NT2/D1 (cell line): ENCODE data around the gene FER.

Experiments used
- DNase-seq: peaks from one replicate; pipeline ENCODE4 v3.0.0-alpha.2; 2011; ENCODE audit warnings: low read depth, low spot score
- H3K27me3 ChIP-seq: 2 replicates; pipeline ENCODE4 v1.6.0; 2011; ENCODE audit warnings: mild to moderate bottlenecking; ENCODE audit not compliant: insufficient read length, insufficient read depth
- H3K36me3 ChIP-seq: 2 replicates; pipeline ENCODE4 v1.6.1; 2011; ENCODE audit warnings: mild to moderate bottlenecking, low read length, mixed read lengths; ENCODE audit not compliant: insufficient read depth, insufficient read length
- H3K4me1 ChIP-seq: 2 replicates; pipeline ENCODE4 v1.5.1; 2011; ENCODE audit not compliant: insufficient read depth, insufficient read length
- H3K4me3 ChIP-seq: 2 replicates; pipeline ENCODE4 v1.5.1; 2011; ENCODE audit warnings: low read depth; ENCODE audit not compliant: insufficient read length
- H3K9ac ChIP-seq: 2 replicates; pipeline ENCODE4 v1.6.0; 2011; ENCODE audit warnings: low read depth; ENCODE audit not compliant: insufficient read length
- H3K9me3 ChIP-seq: 2 replicates; pipeline ENCODE4 v1.5.1; 2011; ENCODE audit warnings: mild to moderate bottlenecking, low read length; ENCODE audit not compliant: insufficient read depth
- SUZ12 ChIP-seq: IDR thresholded peaks from 2 replicates; pipeline ENCODE4 v1.6.1; 2011; ENCODE audit not compliant: insufficient read length, insufficient read depth; ENCODE audit errors: extremely low read depth
- YY1 ChIP-seq: IDR thresholded peaks from 2 replicates; pipeline ENCODE4 v1.6.1; 2011; ENCODE audit not compliant: insufficient read length, insufficient read depth
- ZNF274 ChIP-seq: IDR thresholded peaks from 2 replicates; pipeline ENCODE4 v1.6.1; 2011; ENCODE audit warnings: mild to moderate bottlenecking, low read depth, low read length

Gene FER

GRCh38 chr5:108747111-108747773, 455 bp upstream of the FER start:
- TF ChIP-seq ZNF274: no peak
- no peak for TF ChIP-seq YY1

DNA sequence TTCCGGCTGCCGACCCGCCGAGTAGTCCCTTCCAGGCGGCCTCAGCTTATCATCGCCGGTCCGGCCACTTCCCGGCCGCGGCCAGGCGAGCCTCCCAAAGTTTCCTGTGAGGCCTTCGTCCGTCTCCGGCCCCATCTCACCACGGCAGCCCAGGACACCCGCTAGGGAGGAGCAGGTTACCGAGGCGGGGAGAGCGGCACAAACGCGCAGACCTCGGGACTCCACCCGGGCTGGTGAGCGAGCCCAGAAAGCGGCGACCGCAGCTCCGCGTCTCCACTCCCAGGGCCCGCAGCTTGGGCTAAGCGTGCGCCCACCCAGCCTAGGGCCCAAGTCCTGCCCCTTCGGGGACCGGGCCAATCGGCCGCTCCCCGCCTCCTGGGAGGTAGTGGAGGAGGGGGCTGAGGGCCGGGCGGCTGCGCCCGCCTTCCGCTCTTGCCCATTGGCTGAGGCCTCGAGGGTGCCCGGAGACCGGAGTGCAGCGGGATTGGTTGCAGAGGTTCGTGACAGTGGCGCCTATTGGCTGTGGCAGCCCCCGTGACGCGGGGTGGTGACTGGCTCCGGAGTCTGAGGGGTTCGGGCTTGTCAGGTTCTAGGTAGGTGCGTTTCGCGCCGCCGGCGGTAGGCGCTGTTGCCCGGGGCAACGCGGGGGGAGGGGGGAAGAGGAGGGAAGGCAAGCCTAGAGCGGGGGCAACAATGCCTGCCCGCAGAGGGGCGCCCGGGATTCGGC, 867 bp downstream of the FER start:
- H3K36me3 ChIP-seq: no peaks in the 10 kb centered on the region
- no peaks in the 10 kb centered on the region for H3K27me3 ChIP-seq
- peak; percentile 96 for DNase-seq
- TF ChIP-seq SUZ12: no peak
- no peak for TF ChIP-seq YY1
- no peak for TF ChIP-seq ZNF274
- H3K4me1 ChIP-seq: peaks cover 1% of the 10 kb centered on the region
- H3K9me3 ChIP-seq: no peaks in the 10 kb centered on the region
- peak overlapping the region; percentile 90 for H3K9ac ChIP-seq
- peak overlapping the region; percentile 84 for H3K4me3 ChIP-seq

More at GRCh38 chr5:108747111-108747773, 455 bp upstream of the FER start:
- H3K4me1 ChIP-seq: peaks cover 1% of the 10 kb centered on the region
- H3K36me3 ChIP-seq: no peaks in the 10 kb centered on the region
- H3K9ac ChIP-seq: peak overlapping the region; percentile 90
- no peaks in the 10 kb centered on the region for H3K27me3 ChIP-seq
- peak overlapping the region; percentile 84 for H3K4me3 ChIP-seq
- DNase-seq: no peak
- H3K9me3 ChIP-seq: no peaks in the 10 kb centered on the region

GRCh38 chr5:108749128-108749861, 1.6 kb downstream of the FER start:
- no peak for DNase-seq
- no peak for TF ChIP-seq ZNF274
- TF ChIP-seq SUZ12: no peak
- no peak for TF ChIP-seq YY1
- H3K4me3 ChIP-seq: peak overlapping the region; percentile 61
- H3K9me3 ChIP-seq: no peaks in the 10 kb centered on the region
- no peaks in the 10 kb centered on the region for H3K36me3 ChIP-seq
- no peaks in the 10 kb centered on the region for H3K27me3 ChIP-seq
- H3K9ac ChIP-seq: peak overlapping the region; percentile 79
- H3K4me1 ChIP-seq: peaks cover 1% of the 10 kb centered on the region

- no peak for DNase-seq
- Histone ChIP-seq H3K27me3 (no peaks in the 10 kb centered on the region), H3K9ac (no peak overlapping the region), H3K4me1 (no peaks in the 10 kb centered on the region), H3K9me3 (no peaks in the 10 kb centered on the region), H3K4me3 (no peak overlapping the region), H3K36me3 (no peaks in the 10 kb centered on the region)
- TF ChIP-seq SUZ12 (no peak), ZNF274 (no peak), YY1 (no peak)
Measured at GRCh38 chr5:108753331-108753730, 5.6 kb downstream of the FER start.

- no peak overlapping the region for H3K4me3 ChIP-seq
- no peaks in the 10 kb centered on the region for H3K9me3 ChIP-seq
- no peaks in the 10 kb centered on the region for H3K4me1 ChIP-seq
- TF ChIP-seq YY1 (no peak), SUZ12 (no peak), ZNF274 (no peak)
- no peak for DNase-seq
- H3K27me3 ChIP-seq: no peaks in the 10 kb centered on the region
- H3K36me3 ChIP-seq: no peaks in the 10 kb centered on the region
- H3K9ac ChIP-seq: no peak overlapping the region
Measured at GRCh38 chr5:108753877-108754276, 6.2 kb downstream of the FER start.

GRCh38 chr5:108760512-108760911, 12.8 kb downstream of the FER start:
- Histone ChIP-seq H3K9ac (no peak overlapping the region), H3K27me3 (no peaks in the 10 kb centered on the region), H3K4me3 (no peak overlapping the region), H3K4me1 (no peaks in the 10 kb centered on the region), H3K9me3 (no peaks in the 10 kb centered on the region), H3K36me3 (no peaks in the 10 kb centered on the region)
- TF ChIP-seq YY1 (no peak), SUZ12 (no peak), ZNF274 (no peak)
- no peak for DNase-seq

DNA sequence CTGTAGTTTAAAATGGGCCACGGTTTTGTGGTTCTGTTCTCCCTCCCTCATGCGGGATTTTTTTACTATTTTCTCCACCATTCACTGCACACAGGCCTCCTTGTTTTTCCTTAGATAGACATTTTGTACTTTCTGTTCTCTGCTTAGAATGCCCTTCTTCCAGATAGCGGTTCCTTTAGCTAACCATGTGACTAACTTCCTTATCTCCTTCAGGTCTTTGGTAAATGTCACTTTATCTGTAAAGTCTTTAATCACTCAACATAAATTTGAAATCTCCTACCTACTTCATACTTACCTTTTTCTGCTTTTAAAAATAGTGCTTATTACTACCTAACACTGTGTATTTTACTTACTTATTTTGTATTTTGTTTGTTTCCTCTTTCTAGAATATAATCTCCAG, 15.0 kb downstream of the FER start:
- Histone ChIP-seq H3K36me3 (no peaks in the 10 kb centered on the region), H3K4me3 (no peak overlapping the region), H3K4me1 (no peaks in the 10 kb centered on the region), H3K9ac (no peak overlapping the region), H3K27me3 (no peaks in the 10 kb centered on the region), H3K9me3 (no peaks in the 10 kb centered on the region)
- no peak for DNase-seq
- TF ChIP-seq YY1 (no peak), ZNF274 (no peak), SUZ12 (no peak)
